ENCODE measurements around the gene ATRN. TPM values are rescaled to one million over a fixed set of nuclear protein-coding genes. Genes with fewer than 3 reads are reported as not detected.

The ATRN gene
- total and polyA plus RNA-seq, 2 donors (not counting 1 experiment from before 2014, with no cell fraction given) = 5.8 to 19.5 TPM

DNA sequence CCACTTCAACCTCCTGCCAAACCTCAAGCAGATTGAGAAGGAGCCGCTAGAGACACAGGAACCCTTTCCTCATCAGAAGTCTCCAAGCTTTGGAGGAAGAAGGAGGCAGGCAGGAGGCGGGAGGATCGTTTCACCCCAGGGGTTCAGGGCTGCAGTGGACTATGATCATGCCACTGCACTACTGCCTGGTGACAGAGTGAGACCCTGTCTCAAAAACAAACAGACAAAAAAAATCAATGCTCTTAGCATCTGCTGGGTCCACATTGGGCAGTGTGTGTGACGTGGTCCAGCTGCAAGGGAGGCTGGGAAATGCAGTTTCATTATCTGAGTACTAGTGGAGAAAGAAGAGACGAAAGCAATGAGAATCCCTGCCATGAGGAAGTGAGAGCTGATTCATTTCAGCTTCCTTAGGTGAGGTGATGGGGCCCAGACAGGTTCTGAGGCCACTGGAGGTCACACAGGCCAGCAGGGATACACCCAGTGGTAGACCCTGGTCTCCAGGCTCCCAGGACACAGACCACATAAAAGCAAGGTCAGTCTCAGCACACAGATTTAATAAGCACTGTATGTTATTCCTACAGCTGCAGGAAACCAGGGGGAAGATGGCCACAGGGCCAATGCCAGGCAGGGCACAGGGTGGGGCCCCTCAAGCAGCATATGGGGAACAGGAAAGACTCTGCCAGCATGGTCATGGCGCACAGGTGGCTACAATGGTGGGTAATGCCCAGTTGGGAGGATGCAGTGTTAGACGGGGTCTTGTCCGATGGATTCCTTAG, 188.1 kb downstream of the ATRN start:
- Mint-ChIP-seq H3K9me3 (ENCODE audit: insufficient read depth) (no peaks in the 10 kb centered on the region), H3K4me3 (peak overlapping the region; percentile 38), H3K27ac (no peak overlapping the region), H3K4me1 (peaks cover 13% of the 10 kb centered on the region), H3K27me3 (peaks cover 26% of the 10 kb centered on the region)
- peak; percentile 27 for DNase-seq
- Histone ChIP-seq H3K9me3 (ENCODE audit: control extremely low read depth in 1 of 3, control insufficient read depth in 2 of 3, insufficient read depth in 1 of 3, low read length in 2 of 3) (no peaks in the 10 kb centered on the region), H3K27ac (ENCODE audit: low read length in 2 of 2) (no peak overlapping the region), H3K27me3 (replicated peaks in 1 of 4; ENCODE audit: control extremely low read depth in 1 of 4, control insufficient read depth in 3 of 4, insufficient read depth in 4 of 4, low read length in 3 of 4) (peaks cover 0 to 20% (median 1%) of the 10 kb centered on the region in 4 experiments), H3K4me1 (ENCODE audit: control insufficient read depth in 2 of 2, insufficient read depth in 2 of 2, low read length in 2 of 2) (peaks cover 5 to 10% of the 10 kb centered on the region in 2 donors), H2AFZ (ENCODE audit: insufficient read depth, low read depth, low read length, poor library complexity, severe bottlenecking) (no peak overlapping the region), H3K9ac (ENCODE audit: low read length) (no peak overlapping the region), H3K79me2 (ENCODE audit: control insufficient read depth, insufficient read depth, low read length) (no peaks in the 10 kb centered on the region), H3K4me2 (replicated peaks; ENCODE audit: low read depth, low read length, poor library complexity, severe bottlenecking) (no peak overlapping the region), H3K4me3 (ENCODE audit: control extremely low read depth in 1 of 5, extremely low read depth in 1 of 5, insufficient read depth in 1 of 5, low read depth in 2 of 5, low read length in 4 of 5) (no peak overlapping the region), H3K36me3 (replicated peaks in 1 of 2; ENCODE audit: control extremely low read depth in 1 of 2, control insufficient read depth in 1 of 2, extremely low read depth in 1 of 2, insufficient read depth in 2 of 2, low read length in 1 of 2) (no peaks in the 10 kb centered on the region), H4K20me1 (ENCODE audit: control insufficient read depth, insufficient read depth, low read length, poor library complexity, severe bottlenecking) (no peaks in the 10 kb centered on the region)
- POLR2A ChIA-PET = no interaction called here
- ATAC-seq (ENCODE audit: low read depth) = peak; percentile 43
- CTCF ChIA-PET = no interaction called here
- WGBS (ENCODE audit: insufficient coverage) = 52% methylated on average over 7 of the region's 8 CpGs
- TF ChIP-seq, protein P1, sequence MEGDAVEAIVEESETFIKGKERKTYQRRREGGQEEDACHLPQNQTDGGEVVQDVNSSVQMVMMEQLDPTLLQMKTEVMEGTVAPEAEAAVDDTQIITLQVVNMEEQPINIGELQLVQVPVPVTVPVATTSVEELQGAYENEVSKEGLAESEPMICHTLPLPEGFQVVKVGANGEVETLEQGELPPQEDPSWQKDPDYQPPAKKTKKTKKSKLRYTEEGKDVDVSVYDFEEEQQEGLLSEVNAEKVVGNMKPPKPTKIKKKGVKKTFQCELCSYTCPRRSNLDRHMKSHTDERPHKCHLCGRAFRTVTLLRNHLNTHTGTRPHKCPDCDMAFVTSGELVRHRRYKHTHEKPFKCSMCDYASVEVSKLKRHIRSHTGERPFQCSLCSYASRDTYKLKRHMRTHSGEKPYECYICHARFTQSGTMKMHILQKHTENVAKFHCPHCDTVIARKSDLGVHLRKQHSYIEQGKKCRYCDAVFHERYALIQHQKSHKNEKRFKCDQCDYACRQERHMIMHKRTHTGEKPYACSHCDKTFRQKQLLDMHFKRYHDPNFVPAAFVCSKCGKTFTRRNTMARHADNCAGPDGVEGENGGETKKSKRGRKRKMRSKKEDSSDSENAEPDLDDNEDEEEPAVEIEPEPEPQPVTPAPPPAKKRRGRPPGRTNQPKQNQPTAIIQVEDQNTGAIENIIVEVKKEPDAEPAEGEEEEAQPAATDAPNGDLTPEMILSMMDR (IDR thresholded peaks at IDR 0.05) = no peak
- no peak for TF ChIP-seq EZH2 (IDR thresholded peaks at IDR 0.05; ENCODE audit: borderline replicate concordance, insufficient read depth, low read depth, low read length, poor library complexity, severe bottlenecking)
- intact Hi-C loops (cut with micrococcal nuclease) = no loop called here

DNA sequence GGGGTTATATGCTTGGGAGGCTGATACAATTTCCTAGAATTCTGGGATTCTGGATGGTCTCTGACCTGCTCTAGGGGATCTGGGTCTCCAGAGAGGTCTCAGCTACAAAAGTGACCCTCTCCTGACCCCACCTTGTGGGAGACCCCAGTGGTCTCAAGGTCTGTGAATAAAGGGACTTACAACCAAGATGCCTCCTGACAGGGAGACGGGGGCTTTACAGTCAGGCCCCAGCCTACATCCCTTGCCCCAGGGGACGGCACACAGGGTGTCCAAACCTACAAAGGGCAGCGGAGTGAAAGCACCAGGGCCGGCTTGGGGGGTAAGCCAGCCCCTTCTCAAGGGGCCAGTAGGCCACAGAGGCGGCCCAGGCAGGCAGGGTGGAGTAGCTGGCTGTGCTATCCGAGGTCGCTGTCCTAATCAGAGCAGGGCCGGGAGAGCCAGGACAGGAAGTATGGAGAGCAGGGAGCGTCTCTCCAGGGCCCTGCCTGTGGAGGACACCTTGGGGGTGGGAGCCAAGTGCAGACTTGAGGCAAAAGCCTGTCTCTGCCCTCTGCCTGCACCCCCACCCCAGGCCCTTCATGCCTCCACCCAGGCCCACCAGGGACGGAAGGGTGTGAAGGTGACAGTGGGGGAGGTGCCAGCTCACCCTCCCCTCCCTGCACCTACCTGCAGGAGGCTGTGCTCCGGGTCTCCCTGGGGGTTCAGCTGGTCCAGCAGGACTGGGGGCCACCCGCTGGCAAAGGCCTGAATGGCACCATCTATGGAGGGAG, 188.9 kb downstream of the ATRN start:
- CTCF ChIA-PET = no interaction called here
- 82% methylated on average over 7 of the region's 12 CpGs for WGBS (ENCODE audit: insufficient coverage)
- DNase-seq (no peak), ATAC-seq (ENCODE audit: low read depth) (no peak)
- POLR2A ChIA-PET = no interaction called here
- H3K4me1 Mint-ChIP-seq = peaks cover 13% of the 10 kb centered on the region
- no peaks in the 10 kb centered on the region for H4K20me1 ChIP-seq (ENCODE audit: control insufficient read depth, insufficient read depth, low read length, poor library complexity, severe bottlenecking)
- H3K27ac ChIP-seq (ENCODE audit: low read length in 2 of 2) = no peak overlapping the region
- no peaks in the 10 kb centered on the region for H3K9me3 Mint-ChIP-seq (ENCODE audit: insufficient read depth)
- H3K4me1 ChIP-seq (ENCODE audit: control insufficient read depth in 2 of 2, insufficient read depth in 2 of 2, low read length in 2 of 2) = peaks cover 5 to 10% of the 10 kb centered on the region in 2 donors
- no peak overlapping the region for H3K4me3 Mint-ChIP-seq
- H2AFZ ChIP-seq (ENCODE audit: insufficient read depth, low read depth, low read length, poor library complexity, severe bottlenecking) = no peak overlapping the region
- H3K36me3 ChIP-seq (replicated peaks in 1 of 2; ENCODE audit: control extremely low read depth in 1 of 2, control insufficient read depth in 1 of 2, extremely low read depth in 1 of 2, insufficient read depth in 2 of 2, low read length in 1 of 2) = no peaks in the 10 kb centered on the region
- H3K27me3 Mint-ChIP-seq = peaks cover 28% of the 10 kb centered on the region
- no peak overlapping the region for H3K27ac Mint-ChIP-seq
- no peak overlapping the region for H3K9ac ChIP-seq (ENCODE audit: low read length)
- H3K4me2 ChIP-seq (replicated peaks; ENCODE audit: low read depth, low read length, poor library complexity, severe bottlenecking) = no peak overlapping the region
- TF ChIP-seq, protein P1 (IDR thresholded peaks at IDR 0.05) = no peak
- no peak for TF ChIP-seq EZH2 (IDR thresholded peaks at IDR 0.05; ENCODE audit: borderline replicate concordance, insufficient read depth, low read depth, low read length, poor library complexity, severe bottlenecking)
- no peaks in the 10 kb centered on the region for H3K9me3 ChIP-seq (ENCODE audit: control extremely low read depth in 1 of 3, control insufficient read depth in 2 of 3, insufficient read depth in 1 of 3, low read length in 2 of 3)
- H3K79me2 ChIP-seq (ENCODE audit: control insufficient read depth, insufficient read depth, low read length) = no peaks in the 10 kb centered on the region
- peaks cover 0 to 20% (median 1%) of the 10 kb centered on the region in 4 experiments for H3K27me3 ChIP-seq (replicated peaks in 1 of 4; ENCODE audit: control extremely low read depth in 1 of 4, control insufficient read depth in 3 of 4, insufficient read depth in 4 of 4, low read length in 3 of 4)
- no peak overlapping the region for H3K4me3 ChIP-seq (ENCODE audit: control extremely low read depth in 1 of 5, extremely low read depth in 1 of 5, insufficient read depth in 1 of 5, low read depth in 2 of 5, low read length in 4 of 5)
- intact Hi-C loops (cut with micrococcal nuclease) = no loop called here

Data from B cell (primary cell).